Endothelial cell of umbilical vein (primary cell): Measurements from ENCODE around the gene UNC13D. TPM values are rescaled to one million over a fixed set of nuclear protein-coding genes. Genes with fewer than 3 reads are reported as not detected.

Experiments used
- BruUV-seq: library from RNA; stranded (reverse); fragments of 400-500 nt; replicated peaks from 2 replicates; lab custom pipeline; 2021; lab: Mats Ljungman, UMichigan
- CTCF ChIA-PET: fragments of 300-600, 350-600 bp; sonication (Branson Sonifier 250); formaldehyde crosslinking; loops from one replicate; lab custom pipeline; 2021; ENCODE audit warnings: antibody characterized with exemption, inconsistent platforms; lab: Charles Lee
- POLR2A ChIA-PET: fragments of 300-600, 350-600 bp; sonication (Branson Sonifier 250); formaldehyde crosslinking; loops from one replicate; lab custom pipeline; 2021; ENCODE audit warnings: antibody characterized with exemption, inconsistent platforms; lab: Charles Lee
- DNase-seq: peaks from one replicate; pipeline ENCODE4 v3.0.0-alpha.2; 2011; ENCODE audit warnings: low read depth, low spot score
- FAIRE-seq: peaks from 2 replicates; lab custom pipeline; 2011; peaks lifted over from hg19 to GRCh38; lab: Jason Lieb, UNC
- H2AFZ ChIP-seq: 2 replicates; pipeline ENCODE4 v1.6.0; 2012; ENCODE audit warnings: low read depth, low read length, control low read depth, inconsistent platforms
- H3K27ac ChIP-seq: 2 replicates; pipeline ENCODE4 v1.5.1; 2011; ENCODE audit warnings: low read depth, mild to moderate bottlenecking, control low read depth, low read length, moderate library complexity; ENCODE audit not compliant: insufficient read depth
- H3K27me3 ChIP-seq, 2 experiments: 2 replicates each; pipeline versions ENCODE4 v1.6.0 to v1.6.1; 2011; ENCODE audit warnings: low read length in 2 of 2, mixed read lengths in 1 of 2; ENCODE audit not compliant: control insufficient read depth in 2 of 2, insufficient read depth in 2 of 2
- H3K36me3 ChIP-seq, 2 experiments: 2 replicates in 1 of 2; 3 replicates in 1 of 2; pipeline ENCODE4 v1.5.1; 2011; ENCODE audit warnings: low read length in 2 of 2, mild to moderate bottlenecking in 1 of 2, moderate library complexity in 1 of 2; ENCODE audit not compliant: control insufficient read depth in 2 of 2, insufficient read depth in 2 of 2; ENCODE audit errors: extremely low read depth in 1 of 2
- H3K4me1 ChIP-seq: 3 replicates; pipeline ENCODE4 v1.5.1; 2011; ENCODE audit warnings: mild to moderate bottlenecking, low read length; ENCODE audit not compliant: control insufficient read depth, insufficient read depth; ENCODE audit errors: extremely low read depth
- H3K4me2 ChIP-seq: 2 replicates; pipeline ENCODE4 v1.6.1; 2011; ENCODE audit warnings: low read length, control low read depth, mixed read lengths; ENCODE audit not compliant: insufficient read depth
- H3K4me3 ChIP-seq, 3 experiments: fragments of 200-600 bp in 1 of 3; sonication (generic), shearing (Covaris generic) in 1 of 3; replicated peaks in 1 of 3; 2 replicates each; pipeline ENCODE4 v1.5.1; 2011 to 2016; ENCODE audit warnings: control low read depth in 3 of 3, low read length in 3 of 3, mild to moderate bottlenecking in 2 of 3, inconsistent platforms in 1 of 3, low read depth in 1 of 3, moderate library complexity in 1 of 3; ENCODE audit not compliant: insufficient read depth in 1 of 3
- H3K79me2 ChIP-seq: 2 replicates; pipeline ENCODE4 v1.6.0; 2012; ENCODE audit warnings: low read length, inconsistent platforms; ENCODE audit not compliant: control insufficient read depth, insufficient read depth
- H3K9ac ChIP-seq: replicated peaks from 2 replicates; pipeline ENCODE3; 2011; ENCODE audit warnings: low read length, control low read depth; ENCODE audit not compliant: insufficient read depth; ENCODE audit errors: extremely low read depth
- H3K9me1 ChIP-seq: replicated peaks from 3 replicates; pipeline ENCODE4 v1.6.0; 2011; ENCODE audit warnings: mild to moderate bottlenecking, low read length; ENCODE audit not compliant: control insufficient read depth, insufficient read depth; ENCODE audit errors: extremely low read depth
- H3K9me3 ChIP-seq: replicated peaks from 2 replicates; pipeline ENCODE4 v1.5.1; 2012; ENCODE audit warnings: low read length, inconsistent platforms; ENCODE audit not compliant: control insufficient read depth, insufficient read depth
- H4K20me1 ChIP-seq: replicated peaks from 2 replicates; pipeline ENCODE3; 2011; ENCODE audit warnings: mild to moderate bottlenecking, low read length; ENCODE audit not compliant: control insufficient read depth, insufficient read depth; ENCODE audit errors: extremely low read depth
- CTCF ChIP-seq, 2 donors: IDR thresholded peaks; 1 replicate in 1 of 2; 2 replicates in 1 of 2; pipeline ENCODE4 v1.5.1; 2011; ENCODE audit warnings: low read length in 2 of 2, mild to moderate bottlenecking in 2 of 2, moderate library complexity in 2 of 2, control low read depth in 1 of 2, inconsistent platforms in 1 of 2, low read depth in 1 of 2; ENCODE audit not compliant: insufficient read depth in 1 of 2; ENCODE audit errors: extremely low read depth in 1 of 2
- EZH2 ChIP-seq: IDR thresholded peaks from 2 replicates; pipeline ENCODE4 v1.6.1; 2012; ENCODE audit warnings: borderline replicate concordance, low read depth, mild to moderate bottlenecking, moderate library complexity, low read length, inconsistent platforms; ENCODE audit not compliant: severe bottlenecking
- FOS ChIP-seq: IDR thresholded peaks from 2 replicates; pipeline ENCODE4 v1.6.1; 2011; ENCODE audit warnings: mild to moderate bottlenecking, low read length, moderate library complexity, borderline replicate concordance; ENCODE audit not compliant: insufficient read depth
- GATA2 ChIP-seq: IDR thresholded peaks from 2 replicates; pipeline ENCODE4 v1.7.0; 2011; ENCODE audit warnings: low read depth, mild to moderate bottlenecking, moderate library complexity, mixed read lengths, low read length; ENCODE audit not compliant: insufficient read length, insufficient read depth
- JUN ChIP-seq: IDR thresholded peaks from 2 replicates; pipeline ENCODE4 v1.6.1; 2011; ENCODE audit warnings: borderline replicate concordance, low read depth; ENCODE audit not compliant: insufficient read length, insufficient read depth
- MAX ChIP-seq: IDR thresholded peaks from 2 replicates; pipeline ENCODE4 v1.6.1; 2011; ENCODE audit not compliant: insufficient read depth, insufficient read length
- MYC ChIP-seq: IDR thresholded peaks from one replicate; pipeline ENCODE4 v1.6.1; 2011; ENCODE audit warnings: mild to moderate bottlenecking, low read depth, low read length
- POLR2A ChIP-seq: IDR thresholded peaks from 2 replicates; pipeline ENCODE4 v1.6.1; 2012; ENCODE audit warnings: low read depth, mild to moderate bottlenecking, control low read depth, low read length
- POLR2AphosphoS5 ChIP-seq: IDR thresholded peaks from 2 replicates; pipeline ENCODE4 v1.6.1; 2012; ENCODE audit warnings: low read depth, mild to moderate bottlenecking, control low read depth, low read length, moderate library complexity; ENCODE audit not compliant: insufficient read depth
- dilution Hi-C: fragments of 300-500 bp; cut with MboI; formaldehyde crosslinking; loops from one replicate; pipeline ENCODE4 v1.15.0; 2019; ENCODE audit warnings: low sequenced_read_pairs; ENCODE audit not compliant: extremely low pct_ligation_motif_present
- intact Hi-C: fragments of 100-400 bp; cut with micrococcal nuclease; formaldehyde crosslinking; loops from one replicate; pipeline ENCODE4 v1.10.0; 2022
- polyA plus RNA-seq, 4 experiments: library from polyadenylated mRNA; depleted of rRNA in 3 of 4; stranded (reverse) in 3 of 4; unstranded in 1 of 4; fragments of >200 nt; gene quantifications; 2 replicates each; pipeline versions ENCODE4 v1.2.1 to v1.2.3, GENCODE V29; 2011 to 2012; ENCODE audit warnings: missing spikeins in 1 of 4
- total RNA-seq: library from RNA; stranded (reverse); gene quantifications from 2 replicates; pipeline ENCODE4 v1.2.3, GENCODE V29; 2021

UNC13D gene
- total and polyA plus RNA-seq, 2 donors (not counting 3 experiments of a cell fraction or from before 2014, with no cell fraction given): 6.9 to 14.9 TPM

- H3K79me2 ChIP-seq: no peaks in the 10 kb centered on the region
- no peaks in the 10 kb centered on the region for H3K27me3 ChIP-seq
- BruUV-seq: no TSS peak
- H3K9me3 ChIP-seq: no peaks in the 10 kb centered on the region
- no peak overlapping the region for H3K27ac ChIP-seq
- intact Hi-C loops (no loop called here), dilution Hi-C loops (no loop called here)
- no peaks in the 10 kb centered on the region for H4K20me1 ChIP-seq
- H3K36me3 ChIP-seq: peaks cover 0 to 32% of the 10 kb centered on the region in 2 experiments
- DNase-seq: no peak
- no peak for FAIRE-seq
- H3K9ac ChIP-seq: no peak overlapping the region
- H3K9me1 ChIP-seq: no peaks in the 10 kb centered on the region
- no peak overlapping the region for H3K4me2 ChIP-seq
- no peak overlapping the region for H3K4me3 ChIP-seq
- peaks cover 7% of the 10 kb centered on the region for H3K4me1 ChIP-seq
- ChIA-PET POLR2A (interaction anchor here (1.5 kb wide), 1 partner anchor 44 kb away, joined by 3 read pairs; no protein-coding TSS in a partner anchor), CTCF (interaction anchor here (1.1 to 2.4 kb wide), 3 partner anchors 17 to 70 kb away, joined by 3 to 9 read pairs (median 3); no protein-coding TSS in a partner anchor)
- TF ChIP-seq POLR2AphosphoS5: no peak
- TF ChIP-seq CTCF (IDR thresholded peaks at IDR 0.05; ENCODE audit: extremely low read depth in 1 of 2, insufficient read depth in 1 of 2, low read depth in 1 of 2, low read length in 2 of 2): no peak
- TF ChIP-seq POLR2A: no peak
- no peak for TF ChIP-seq GATA2
- no peak for TF ChIP-seq FOS
- no peak for TF ChIP-seq EZH2
- no peak for TF ChIP-seq MYC
- TF ChIP-seq JUN: no peak
- no peak for TF ChIP-seq MAX
- no peak overlapping the region for H2AFZ ChIP-seq
Observed at GRCh38 chr17:75824050-75824552, 20.1 kb downstream of the UNC13D start.
